BE2C (cell line): ENCODE results near the gene REELD1.
A peak's percentile ranks its signal among the peaks of the same experiment; 100 is the strongest.

Experiments
- DNase-seq: peaks from one replicate; pipeline ENCODE4 v3.0.0-alpha.2; 2020
- H3K27me3 ChIP-seq: fragments of 250-450 bp; sonication (Bioruptor Pico); 2 replicates; pipeline ENCODE4 v1.5.1; 2020; ENCODE audit warnings: mild to moderate bottlenecking
- H3K36me3 ChIP-seq: fragments of 250-450 bp; sonication (Bioruptor Pico); 2 replicates; pipeline ENCODE4 v1.5.1; 2020; ENCODE audit warnings: mild to moderate bottlenecking
- H3K4me1 ChIP-seq: fragments of 250-450 bp; sonication (Bioruptor Pico); 2 replicates; pipeline ENCODE4 v1.5.1; 2020
- H3K4me3 ChIP-seq: 2 replicates; pipeline ENCODE4 v1.5.1; 2011; ENCODE audit warnings: low read depth, low read length
- H3K9me3 ChIP-seq: fragments of 250-450 bp; sonication (Bioruptor Pico); 2 replicates; pipeline ENCODE4 v1.5.1; 2020
- CTCF ChIP-seq: IDR thresholded peaks from 2 replicates; pipeline ENCODE4 v1.5.1; 2012; ENCODE audit warnings: mild to moderate bottlenecking, low read depth, low read length

Gene REELD1

DNA sequence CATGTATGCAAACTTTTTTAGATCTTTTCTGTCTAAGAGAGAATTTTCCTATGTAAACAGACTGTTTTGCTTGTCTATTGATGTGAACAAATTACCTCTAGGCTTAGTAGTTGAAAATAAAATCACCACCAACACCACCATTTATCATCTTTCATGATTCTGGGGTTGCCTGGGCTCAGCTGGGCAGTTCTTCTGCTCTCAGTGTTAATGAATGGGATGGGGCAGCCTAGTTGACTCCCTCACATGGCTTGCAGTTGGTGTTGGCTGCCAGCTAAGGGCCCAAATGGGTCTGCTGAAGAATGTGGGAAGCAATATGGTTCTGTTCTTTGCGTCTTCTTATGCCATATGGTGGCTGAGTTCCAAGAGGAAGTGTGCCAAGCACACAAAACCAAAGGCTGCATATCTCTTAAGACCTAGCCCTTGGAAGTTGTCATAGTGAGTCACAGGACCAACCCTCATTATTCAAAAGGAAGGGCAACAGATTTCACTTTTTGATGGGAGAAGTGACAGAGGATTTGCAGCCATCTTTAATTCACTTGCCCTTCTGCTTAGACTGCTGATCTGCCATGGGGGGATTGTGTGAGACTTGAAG lies 17.9 kb downstream of the REELD1 start:
- Histone ChIP-seq H3K4me1 (no peaks in the 10 kb centered on the region), H3K36me3 (no peaks in the 10 kb centered on the region), H3K27me3 (no peaks in the 10 kb centered on the region), H3K9me3 (no peaks in the 10 kb centered on the region), H3K4me3 (no peak overlapping the region)
- DNase-seq, result no peak
- no peak for TF ChIP-seq CTCF

DNA sequence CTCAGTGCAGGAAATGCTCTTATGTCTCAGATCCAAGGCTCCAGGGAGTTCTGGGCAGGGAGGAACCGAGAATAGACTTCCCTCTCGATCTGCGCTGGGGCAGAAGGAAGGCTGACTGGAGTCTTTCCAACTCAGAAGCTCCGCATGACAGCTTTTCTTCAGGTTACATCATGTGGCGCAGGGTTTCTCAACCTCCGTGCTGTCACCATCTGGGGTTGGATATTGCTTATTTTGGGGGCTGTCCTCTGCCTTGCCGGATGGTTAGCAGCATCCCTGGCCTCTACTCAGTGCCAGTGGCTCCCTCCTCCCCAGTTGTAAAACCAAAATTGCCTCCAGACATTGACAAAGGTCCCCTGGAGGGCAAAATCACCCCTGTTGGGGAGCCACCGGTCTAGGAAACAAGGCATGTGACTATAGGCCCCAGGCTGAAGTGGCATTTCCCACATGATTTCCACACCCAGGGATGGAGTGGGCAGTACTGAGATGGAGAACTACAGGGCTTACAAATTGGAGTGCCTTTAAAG lies 21.4 kb downstream of the REELD1 start:
- Histone ChIP-seq H3K27me3 (no peaks in the 10 kb centered on the region), H3K9me3 (no peaks in the 10 kb centered on the region), H3K36me3 (no peaks in the 10 kb centered on the region), H3K4me3 (no peak overlapping the region), H3K4me1 (no peaks in the 10 kb centered on the region)
- no peak for TF ChIP-seq CTCF
- DNase-seq, result no peak

DNA sequence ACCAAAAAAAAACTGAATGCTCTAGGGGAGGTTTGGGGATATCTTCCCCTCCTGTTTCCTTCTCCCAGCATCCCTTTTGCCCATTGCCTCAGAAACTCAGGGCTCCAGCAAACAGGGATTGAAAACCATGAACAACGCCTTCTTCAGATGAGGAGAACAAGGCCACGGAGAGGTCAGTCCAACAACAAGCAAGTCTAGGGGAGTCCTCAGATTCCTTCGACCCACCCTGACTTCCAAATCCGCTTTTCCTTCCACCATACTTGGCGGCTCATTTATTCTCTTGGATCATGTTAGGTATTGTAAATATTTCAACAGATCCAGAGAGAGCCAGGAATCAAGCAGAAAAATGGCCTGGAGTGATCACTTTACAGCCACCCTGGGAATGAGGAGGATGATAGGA lies 21.9 kb downstream of the REELD1 start:
- no peak for TF ChIP-seq CTCF
- Histone ChIP-seq H3K9me3 (no peaks in the 10 kb centered on the region), H3K27me3 (no peaks in the 10 kb centered on the region), H3K4me1 (no peaks in the 10 kb centered on the region), H3K4me3 (no peak overlapping the region), H3K36me3 (no peaks in the 10 kb centered on the region)
- DNase-seq, result no peak

GRCh38 chr4:146237092-146237491 lies 22.8 kb downstream of the REELD1 start:
- H3K36me3 ChIP-seq, result no peaks in the 10 kb centered on the region
- peaks cover 7% of the 10 kb centered on the region for H3K4me1 ChIP-seq
- no peaks in the 10 kb centered on the region for H3K9me3 ChIP-seq
- no peak for DNase-seq
- no peak overlapping the region for H3K4me3 ChIP-seq
- H3K27me3 ChIP-seq, result no peaks in the 10 kb centered on the region
- no peak for TF ChIP-seq CTCF

- Histone ChIP-seq H3K4me1 (peaks cover 11% of the 10 kb centered on the region), H3K36me3 (no peaks in the 10 kb centered on the region), H3K27me3 (no peaks in the 10 kb centered on the region), H3K4me3 (no peak overlapping the region), H3K9me3 (no peaks in the 10 kb centered on the region)
- no peak for DNase-seq
- no peak for TF ChIP-seq CTCF
Measured at GRCh38 chr4:146238107-146238506, 23.8 kb downstream of the REELD1 start.

- TF ChIP-seq CTCF, result peak; percentile 53
- no peak for DNase-seq
- Histone ChIP-seq H3K36me3 (no peaks in the 10 kb centered on the region), H3K4me3 (no peak overlapping the region), H3K9me3 (no peaks in the 10 kb centered on the region), H3K4me1 (peaks cover 20% of the 10 kb centered on the region), H3K27me3 (no peaks in the 10 kb centered on the region)
Measured at GRCh38 chr4:146243141-146243882, 29.0 kb downstream of the REELD1 start.
